H1 (cell line): Measurements from ENCODE around the gene DGKD. TPM values are rescaled to one million over a fixed set of nuclear protein-coding genes. Genes with fewer than 3 reads are reported as not detected.

Source experiments
- CTCF ChIA-PET: fragments of 300-600 bp; sonication (Branson Sonifier 250); formaldehyde crosslinking; loops from one replicate; lab custom pipeline; 2021; ENCODE audit not compliant: partially characterized antibody; lab: Charles Lee
- POLR2A ChIA-PET: fragments of 300-600 bp; sonication (Branson Sonifier 250); formaldehyde crosslinking; loops from one replicate; lab custom pipeline; 2021; ENCODE audit warnings: inconsistent platforms; ENCODE audit not compliant: partially characterized antibody; lab: Charles Lee
- DNase-seq, 2 experiments: peaks; one replicate each; pipeline versions ENCODE4 v3.0.0 to v3.0.0-alpha.2; 2010 to 2022; ENCODE audit warnings: low spot score in 2 of 2, low read depth in 1 of 2, mixed read lengths in 1 of 2
- FAIRE-seq: peaks from 2 replicates; lab custom pipeline; 2011; peaks lifted over from hg19 to GRCh38; lab: Jason Lieb, UNC
- H2AFZ ChIP-seq: 2 replicates; pipeline ENCODE4 v1.8.1; 2012; ENCODE audit warnings: low read length, inconsistent platforms
- H2AK5ac ChIP-seq: 2 replicates; pipeline ENCODE4 v1.6.1; 2013; ENCODE audit warnings: low read depth, low read length
- H2BK120ac ChIP-seq: replicated peaks from 2 replicates; pipeline ENCODE3; 2013; ENCODE audit warnings: low read depth, low read length, inconsistent platforms
- H2BK12ac ChIP-seq: 2 replicates; pipeline ENCODE4 v1.6.1; 2013; ENCODE audit warnings: low read depth, low read length
- H2BK15ac ChIP-seq: 2 replicates; pipeline ENCODE4 v1.6.1; 2013; ENCODE audit warnings: low read length
- H2BK20ac ChIP-seq: 2 replicates; pipeline ENCODE4 v1.6.1; 2013; ENCODE audit warnings: low read length
- H2BK5ac ChIP-seq: 2 replicates; pipeline ENCODE4 v1.6.1; 2013; ENCODE audit warnings: low read depth, low read length
- H3K14ac ChIP-seq: 2 replicates; pipeline ENCODE4 v1.6.1; 2013; ENCODE audit warnings: inconsistent platforms; ENCODE audit not compliant: insufficient read length
- H3K18ac ChIP-seq: 2 replicates; pipeline ENCODE4 v1.6.1; 2013; ENCODE audit warnings: low read length; ENCODE audit errors: extremely low read depth
- H3K23ac ChIP-seq: 2 replicates; pipeline ENCODE4 v1.6.1; 2013; ENCODE audit warnings: inconsistent platforms; ENCODE audit not compliant: insufficient read length
- H3K23me2 ChIP-seq: 2 replicates; pipeline ENCODE4 v1.6.1; 2013; ENCODE audit warnings: low read depth, low read length
- H3K27ac ChIP-seq: 2 replicates; pipeline ENCODE4 v1.6.1; 2011; ENCODE audit warnings: low read depth, low read length, inconsistent platforms
- H3K27me3 ChIP-seq, 4 experiments: replicated peaks in 1 of 4; 1 replicate in 1 of 4; 2 replicates in 3 of 4; pipeline versions ENCODE4 v1.6.1 to v1.8.1; 2011 to 2013; ENCODE audit warnings: low read length in 3 of 4, mild to moderate bottlenecking in 3 of 4, inconsistent platforms in 2 of 4, mixed read lengths in 2 of 4, moderate library complexity in 1 of 4; ENCODE audit not compliant: control insufficient read depth in 3 of 4, insufficient read depth in 3 of 4; ENCODE audit errors: extremely low read depth in 1 of 4
- H3K36me3 ChIP-seq, 4 experiments: 2 replicates each; pipeline versions ENCODE4 v1.6.1 to v1.8.1; 2011 to 2013; ENCODE audit warnings: mild to moderate bottlenecking in 4 of 4, low read length in 3 of 4, moderate library complexity in 2 of 4, control low read depth in 1 of 4, inconsistent platforms in 1 of 4; ENCODE audit not compliant: insufficient read depth in 4 of 4, control insufficient read depth in 2 of 4
- H3K4ac ChIP-seq: replicated peaks from 2 replicates; pipeline ENCODE3; 2013; ENCODE audit warnings: low read length, low read depth, mixed read lengths, inconsistent platforms; ENCODE audit not compliant: insufficient read length
- H3K4me1 ChIP-seq, 4 experiments: replicated peaks in 1 of 4; 1 replicate in 1 of 4; 2 replicates in 3 of 4; pipeline versions ENCODE4 v1.6.1 to v1.8.1; 2011 to 2013; ENCODE audit warnings: low read length in 3 of 4, inconsistent platforms in 2 of 4, mixed read lengths in 1 of 4; ENCODE audit not compliant: insufficient read depth in 4 of 4, control insufficient read depth in 3 of 4
- H3K4me2 ChIP-seq, 2 experiments: 2 replicates each; pipeline versions ENCODE4 v1.6.1 to v1.8.1; 2011 to 2013; ENCODE audit warnings: low read depth in 2 of 2, low read length in 2 of 2, control low read depth in 1 of 2, inconsistent platforms in 1 of 2, mild to moderate bottlenecking in 1 of 2; ENCODE audit not compliant: insufficient read depth in 1 of 2
- H3K4me3 ChIP-seq, 4 experiments: fragments of 200-600, 300-600 bp in 1 of 4; sonication (generic), shearing (Covaris generic), sonication (Bioruptor Twin) in 1 of 4; 2 replicates each; pipeline versions ENCODE4 v1.5.1 to v1.8.1; 2011 to 2016; ENCODE audit warnings: low read length in 4 of 4, low read depth in 3 of 4, control low read depth in 2 of 4, inconsistent platforms in 2 of 4, mild to moderate bottlenecking in 2 of 4, mixed read lengths in 1 of 4, moderate library complexity in 1 of 4; ENCODE audit not compliant: insufficient read depth in 2 of 4; ENCODE audit errors: extremely low read depth in 1 of 4
- H3K56ac ChIP-seq: replicated peaks from 2 replicates; pipeline ENCODE3; 2013; ENCODE audit warnings: low read depth, mild to moderate bottlenecking, mixed read lengths, low read length, inconsistent platforms; ENCODE audit not compliant: insufficient read length
- H3K79me1 ChIP-seq: 2 replicates; pipeline ENCODE4 v1.6.1; 2013; ENCODE audit warnings: low read depth, low read length, control low read depth
- H3K79me2 ChIP-seq, 2 experiments: 2 replicates each; pipeline versions ENCODE4 v1.6.1 to v1.8.1; 2012 to 2013; ENCODE audit warnings: low read length in 2 of 2, mild to moderate bottlenecking in 2 of 2, inconsistent platforms in 1 of 2; ENCODE audit not compliant: insufficient read depth in 2 of 2, control insufficient read depth in 1 of 2
- H3K9ac ChIP-seq, 4 experiments: replicated peaks in 1 of 4; 1 replicate in 1 of 4; 2 replicates in 3 of 4; pipeline versions ENCODE4 v1.6.1 to v1.8.1; 2011 to 2013; ENCODE audit warnings: low read depth in 3 of 4, low read length in 3 of 4, control low read depth in 2 of 4, mild to moderate bottlenecking in 2 of 4, moderate library complexity in 2 of 4, inconsistent platforms in 1 of 4; ENCODE audit errors: extremely low read depth in 1 of 4
- H3K9me3 ChIP-seq, 2 experiments: 2 replicates each; pipeline versions ENCODE4 v1.6.1 to v1.8.1; 2012 to 2013; ENCODE audit warnings: mild to moderate bottlenecking in 2 of 2, moderate library complexity in 2 of 2, control low read depth in 1 of 2, inconsistent platforms in 1 of 2, low read depth in 1 of 2, low read length in 1 of 2, mixed read lengths in 1 of 2; ENCODE audit not compliant: insufficient read depth in 2 of 2
- H4K20me1 ChIP-seq, 2 experiments: replicated peaks in 1 of 2; 2 replicates each; pipeline versions ENCODE3 to v1.8.1; 2011 to 2013; ENCODE audit warnings: inconsistent platforms in 2 of 2, low read length in 2 of 2, mild to moderate bottlenecking in 1 of 2; ENCODE audit not compliant: insufficient read depth in 2 of 2, control insufficient read depth in 1 of 2
- H4K5ac ChIP-seq: 2 replicates; pipeline ENCODE4 v1.6.1; 2013; ENCODE audit warnings: low read length, low read depth, mixed read lengths, inconsistent platforms; ENCODE audit not compliant: insufficient read length
- H4K8ac ChIP-seq: 2 replicates; pipeline ENCODE4 v1.8.0; 2013; ENCODE audit warnings: mild to moderate bottlenecking, moderate library complexity, low read length, inconsistent platforms; ENCODE audit not compliant: insufficient read depth; ENCODE audit errors: extremely low read depth
- H4K91ac ChIP-seq: replicated peaks from 2 replicates; pipeline ENCODE3; 2013; ENCODE audit warnings: low read length, mixed read lengths, inconsistent platforms; ENCODE audit not compliant: insufficient read length
- ATF2 ChIP-seq: IDR thresholded peaks from 2 replicates; pipeline ENCODE4 v1.6.1; 2012; ENCODE audit warnings: low read length, inconsistent platforms
- WGBS, 2 experiments: shearing (Covaris generic) in 1 of 2; methylation state at CpG; one replicate each; pipeline versions ENCODE4 v1.1.6 to v1.1.7; 2013 to 2015; ENCODE audit warnings: low lambda C conversion rate in 2 of 2, mixed read lengths in 2 of 2, inconsistent platforms in 1 of 2, low coverage in 1 of 2, missing lambda C conversion rate in 1 of 2; ENCODE audit not compliant: insufficient replicate concordance in 2 of 2, insufficient coverage in 1 of 2, insufficient read length in 1 of 2; ENCODE audit errors: extremely low coverage in 1 of 2, missing lambda C conversion rate in 1 of 2; 5-methylcytosine and 5-hydroxymethylcytosine counted together
- polyA plus RNA-seq, 7 experiments: library from polyadenylated mRNA; depleted of rRNA in 3 of 7; stranded (reverse) in 5 of 7; unstranded in 2 of 7; fragments of >200 nt in 5 of 7; fragments of 200-250 nt in 2 of 7; gene quantifications; 1 replicate in 5 of 7; 2 replicates in 1 of 7; 4 replicates in 1 of 7; pipeline versions ENCODE4 v1.2.1 to v1.2.3, GENCODE V29; 2011 to 2013; ENCODE audit warnings: missing spikeins in 2 of 7, mixed read lengths in 2 of 7
- total RNA-seq: library from RNA; stranded (reverse); fragmentation: NEBNext Ultra II Directional; extraction: Animal tissue kit (Norgen Biotek cat#: 25700); gene quantifications from 2 replicates; pipeline ENCODE4 v1.2.1, GENCODE V29; 2021
- TF ChIP-seq, protein P1 (sequence below): IDR thresholded peaks from 2 replicates; pipeline ENCODE4 v1.6.1; 2012; ENCODE audit warnings: inconsistent platforms

DGKD gene
- total and polyA plus RNA-seq, 2 of the 8 experiments (the other 6 are each of a cell fraction or from before 2014, with no cell fraction given), result 7.7 to 30.9 TPM

- no peaks in the 10 kb centered on the region for H3K9me3 ChIP-seq
- peak overlapping the region; percentile 41 for H4K91ac ChIP-seq
- no peak for FAIRE-seq
- H3K79me1 ChIP-seq, result no peaks in the 10 kb centered on the region
- no peaks in the 10 kb centered on the region for H4K20me1 ChIP-seq
- H3K9ac ChIP-seq, result no peak overlapping the region
- no peak overlapping the region for H3K18ac ChIP-seq
- H3K14ac ChIP-seq, result no peak overlapping the region
- H3K79me2 ChIP-seq, result no peaks in the 10 kb centered on the region
- H3K56ac ChIP-seq, result no peak overlapping the region
- H2BK20ac ChIP-seq, result 0 out of 2 replicates have a peak overlapping the region, but pooled peaks have one; percentile 13
- H2BK120ac ChIP-seq, result no peak overlapping the region
- no peaks in the 10 kb centered on the region for H3K27me3 ChIP-seq
- DNase-seq, result no peak
- H2BK5ac ChIP-seq, result peak overlapping the region; percentile 75; the same call in 1 of the 2 replicates
- no peaks in the 10 kb centered on the region for H3K36me3 ChIP-seq
- TF ChIP-seq ATF2, result no peak
- TF ChIP-seq, protein P1, sequence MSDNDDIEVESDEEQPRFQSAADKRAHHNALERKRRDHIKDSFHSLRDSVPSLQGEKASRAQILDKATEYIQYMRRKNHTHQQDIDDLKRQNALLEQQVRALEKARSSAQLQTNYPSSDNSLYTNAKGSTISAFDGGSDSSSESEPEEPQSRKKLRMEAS, result peak; percentile 34; the same call in 1 of the 2 replicates
- TF ChIP-seq, all 59 proteins: peak for 1
- no peak overlapping the region for H3K4ac ChIP-seq
- no peak overlapping the region for H3K27ac ChIP-seq
- ChIA-PET POLR2A (interaction anchor here (1.2 kb wide), 1 partner anchor 12 kb away, joined by 3 read pairs; no protein-coding TSS in a partner anchor), CTCF (interaction anchor here (0.7 to 4.0 kb wide), 6 partner anchors 15 to 50 kb away, joined by 3 to 40 read pairs (median 4); no protein-coding TSS in a partner anchor)
- H3K23me2 ChIP-seq, result no peaks in the 10 kb centered on the region
- H3K4me2 ChIP-seq, result no peak overlapping the region; a peak in 1 of 4 replicates
- H3K23ac ChIP-seq, result no peak overlapping the region
- H2BK15ac ChIP-seq, result 0 out of 2 replicates have a peak overlapping the region, but pooled peaks have one; percentile 46
- peak overlapping the region; percentile 69 for H2AK5ac ChIP-seq
- no peak overlapping the region for H3K4me3 ChIP-seq
- H3K4me1 ChIP-seq, result peaks cover 5 to 10% (median 7%) of the 10 kb centered on the region in 4 experiments; a peak in 5 of 7 replicates
- peak overlapping the region; percentile 80; the same call in 1 of the 2 replicates for H2BK12ac ChIP-seq
- WGBS, 2 experiments, result 80% methylated on average over 8 of the region's 8 CpGs; no CpG with 5 or more reads in 1 of the 2 experiments
- H4K5ac ChIP-seq, result no peak overlapping the region
- H4K8ac ChIP-seq, result no peak overlapping the region; the same call in 1 of the 2 replicates
- H2AFZ ChIP-seq, result no peak overlapping the region
These were observed 45.3 kb downstream of the DGKD start for GRCh38 chr2:233399306-233400225.
